Suprapubic skin (tissue), 4 donors: ENCODE data around the gene S100A3.

ENCODE experiments used
- EP300 ChIP-seq: sonication (generic); formaldehyde crosslinking; IDR thresholded peaks from one replicate; pipeline ENCODE4 v1.6.1; 2017; ENCODE audit warnings: antibody characterized with exemption
- POLR2A ChIP-seq, 2 donors: fragments of 450-650 bp; IDR thresholded peaks; one replicate each; pipeline ENCODE4 v1.6.1; 2017; ENCODE audit warnings: antibody characterized with exemption in 2 of 2, mild to moderate bottlenecking in 2 of 2, moderate library complexity in 2 of 2
- POLR2AphosphoS5 ChIP-seq, 3 donors: sonication (generic); formaldehyde crosslinking; IDR thresholded peaks; one replicate each; pipeline ENCODE4 v1.6.1; 2017; ENCODE audit warnings: antibody characterized with exemption in 3 of 3
- TF ChIP-seq, protein P1 (sequence below), 2 donors: fragments of 200-600 bp in 1 of 2; fragments of 450-650 bp in 1 of 2; sonication (generic) in 1 of 2; IDR thresholded peaks; one replicate each; pipeline ENCODE4 v1.5.1; 2016 to 2019; ENCODE audit warnings: antibody characterized with exemption in 2 of 2, mild to moderate bottlenecking in 1 of 2, moderate library complexity in 1 of 2

- TF ChIP-seq, protein P1, sequence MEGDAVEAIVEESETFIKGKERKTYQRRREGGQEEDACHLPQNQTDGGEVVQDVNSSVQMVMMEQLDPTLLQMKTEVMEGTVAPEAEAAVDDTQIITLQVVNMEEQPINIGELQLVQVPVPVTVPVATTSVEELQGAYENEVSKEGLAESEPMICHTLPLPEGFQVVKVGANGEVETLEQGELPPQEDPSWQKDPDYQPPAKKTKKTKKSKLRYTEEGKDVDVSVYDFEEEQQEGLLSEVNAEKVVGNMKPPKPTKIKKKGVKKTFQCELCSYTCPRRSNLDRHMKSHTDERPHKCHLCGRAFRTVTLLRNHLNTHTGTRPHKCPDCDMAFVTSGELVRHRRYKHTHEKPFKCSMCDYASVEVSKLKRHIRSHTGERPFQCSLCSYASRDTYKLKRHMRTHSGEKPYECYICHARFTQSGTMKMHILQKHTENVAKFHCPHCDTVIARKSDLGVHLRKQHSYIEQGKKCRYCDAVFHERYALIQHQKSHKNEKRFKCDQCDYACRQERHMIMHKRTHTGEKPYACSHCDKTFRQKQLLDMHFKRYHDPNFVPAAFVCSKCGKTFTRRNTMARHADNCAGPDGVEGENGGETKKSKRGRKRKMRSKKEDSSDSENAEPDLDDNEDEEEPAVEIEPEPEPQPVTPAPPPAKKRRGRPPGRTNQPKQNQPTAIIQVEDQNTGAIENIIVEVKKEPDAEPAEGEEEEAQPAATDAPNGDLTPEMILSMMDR (IDR thresholded peaks at IDR 0.05) = no peak
- TF ChIP-seq POLR2A (IDR thresholded peaks at IDR 0.05) (no peak), EP300 (no peak), POLR2AphosphoS5 (IDR thresholded peaks at IDR 0.05) (no peak)
Measured at GRCh38 chr1:153598309-153599172, 49.5 kb upstream of the S100A3 start.
